GM19452 (cell line): ENCODE results near the gene SSTR1.

Experiments used
- ATAC-seq: cut with Tn5 transposase; IDR thresholded peaks from one replicate; pipeline ENCODE4 v1.9.1; 2021; ENCODE audit not compliant: unreplicated experiment

Gene SSTR1

DNA sequence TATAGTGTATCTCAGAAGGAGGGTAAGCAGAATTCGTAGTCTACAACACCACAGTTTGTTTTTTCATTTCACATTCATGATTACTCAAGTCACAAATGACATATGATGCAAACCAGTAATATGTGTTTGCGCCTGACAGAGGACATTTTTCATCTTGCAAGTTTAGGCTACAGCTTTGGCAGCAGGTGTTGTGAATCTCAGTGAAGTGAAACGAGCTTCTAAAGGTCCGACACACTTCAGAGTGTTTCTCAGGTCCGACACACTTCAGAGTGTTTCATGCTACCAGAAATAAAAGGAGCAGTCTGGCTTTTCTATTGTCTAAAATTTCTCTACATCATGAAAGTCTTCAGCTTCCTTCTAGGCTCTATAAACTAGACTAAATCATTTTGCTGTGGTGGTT, 25.5 kb downstream of the SSTR1 start:
- ATAC-seq, result no peak

DNA sequence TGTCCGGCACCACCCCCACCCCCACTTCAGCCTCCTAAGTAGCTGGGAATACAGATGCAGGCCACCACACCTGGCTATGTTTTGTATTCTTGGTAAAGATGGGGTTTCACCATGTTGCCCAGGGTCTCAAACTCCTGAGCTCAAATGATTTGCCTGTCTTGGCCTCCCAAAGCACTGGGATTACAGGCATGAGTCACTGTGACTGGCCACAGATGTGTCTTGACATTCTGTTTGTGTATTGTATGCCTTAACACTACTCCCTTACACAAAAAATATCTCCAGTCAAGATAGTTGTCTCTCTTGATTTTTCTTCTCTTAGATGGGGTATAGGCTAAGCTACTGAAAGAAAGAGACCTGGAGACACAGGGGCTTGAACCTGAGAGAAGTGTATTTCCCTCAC, 30.6 kb downstream of the SSTR1 start:
- no peak for ATAC-seq

DNA sequence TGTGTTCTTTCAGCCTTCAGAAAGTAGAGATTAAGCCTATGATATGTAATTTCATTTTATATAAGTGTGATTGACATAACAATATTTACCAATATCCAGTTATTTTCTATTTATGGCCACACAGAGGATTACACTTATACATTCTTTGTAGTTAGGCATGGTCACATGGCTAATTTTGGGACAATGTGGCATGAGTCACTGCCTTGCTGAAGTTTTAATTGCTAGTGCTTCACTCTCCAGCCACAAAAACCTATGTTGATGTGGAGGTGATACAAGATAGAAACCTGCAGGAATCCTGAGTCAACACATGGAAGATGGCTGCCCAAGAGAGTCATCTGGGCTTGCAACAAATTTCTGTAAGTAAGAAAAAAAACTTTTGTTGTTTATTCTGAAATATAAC, 31.2 kb downstream of the SSTR1 start:
- no peak for ATAC-seq

DNA sequence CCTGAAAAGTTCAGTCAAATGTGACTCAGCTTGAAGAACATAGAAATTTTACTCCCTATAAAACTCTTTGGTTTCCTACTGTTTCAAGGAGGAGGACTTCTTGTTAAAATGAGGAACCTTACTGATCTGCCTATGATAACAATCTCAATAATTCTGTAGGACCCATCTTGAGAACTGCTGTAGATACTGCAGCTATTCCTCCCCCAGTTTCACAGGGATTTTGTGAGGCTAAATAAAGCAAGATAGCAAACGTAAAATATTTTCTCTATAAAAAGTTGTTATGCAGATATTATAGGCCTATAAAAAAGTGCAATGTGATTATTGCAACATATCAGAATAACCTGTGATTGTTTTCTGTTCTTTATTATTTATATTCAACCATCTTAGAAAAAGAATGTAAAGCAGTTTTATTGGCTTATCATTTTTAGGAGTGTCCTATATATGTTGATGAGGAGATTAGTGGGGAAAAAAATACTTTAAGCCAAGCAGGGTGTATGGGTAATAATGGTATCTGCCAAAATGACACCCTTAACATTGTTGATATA, 36.1 kb downstream of the SSTR1 start:
- ATAC-seq, result no peak

DNA sequence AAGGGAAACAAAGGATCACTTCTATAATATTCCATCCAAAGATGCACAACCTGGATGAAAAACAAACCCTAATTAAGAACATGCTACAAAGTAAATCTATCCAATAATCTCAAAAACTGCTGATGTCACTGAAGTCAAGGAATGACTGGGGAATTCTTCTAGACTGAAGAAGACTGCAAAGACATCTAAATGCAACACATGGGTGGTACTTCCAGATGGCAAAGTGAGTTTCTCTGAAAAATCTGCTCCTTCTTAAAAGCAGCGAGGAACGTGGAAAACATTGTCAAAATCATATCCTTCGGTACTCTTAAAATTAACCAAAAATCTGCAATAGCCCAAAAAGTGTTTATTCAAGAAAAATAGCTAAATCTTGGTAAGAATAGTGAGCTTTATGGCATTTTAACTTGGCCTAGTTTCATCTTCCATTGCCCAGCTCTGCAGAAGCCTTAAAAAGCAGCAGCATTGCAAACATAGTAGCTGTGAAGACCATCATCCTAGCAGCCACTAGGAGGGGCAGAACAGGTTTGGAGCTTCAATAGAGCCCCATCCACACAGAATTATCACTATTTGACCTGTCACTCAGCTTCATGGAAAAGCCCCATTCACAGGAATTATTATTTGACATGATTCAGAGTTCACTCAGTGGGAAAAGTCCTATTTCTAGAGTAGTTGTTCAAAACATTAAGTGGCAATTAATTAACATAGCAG, 40.8 kb downstream of the SSTR1 start:
- ATAC-seq, result no peak

DNA sequence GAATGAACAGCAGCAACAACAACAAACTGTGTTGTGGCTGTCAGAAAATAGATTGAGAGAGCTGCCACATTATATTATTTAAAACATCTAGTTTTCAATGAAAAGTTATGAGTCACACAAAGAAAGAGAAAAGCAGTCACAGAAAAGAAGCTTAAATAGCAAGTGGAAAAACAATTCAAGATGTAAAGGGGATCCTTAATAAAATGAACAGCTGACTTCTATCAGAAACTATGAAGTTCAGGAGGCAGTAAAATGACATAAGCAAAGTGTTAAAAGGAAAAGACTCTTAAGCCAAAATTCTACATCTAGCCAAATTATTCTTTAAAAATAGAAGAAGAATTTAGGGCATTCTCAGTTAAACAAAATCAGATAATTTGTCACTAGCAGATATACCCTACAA, 42.6 kb downstream of the SSTR1 start:
- no peak for ATAC-seq

DNA sequence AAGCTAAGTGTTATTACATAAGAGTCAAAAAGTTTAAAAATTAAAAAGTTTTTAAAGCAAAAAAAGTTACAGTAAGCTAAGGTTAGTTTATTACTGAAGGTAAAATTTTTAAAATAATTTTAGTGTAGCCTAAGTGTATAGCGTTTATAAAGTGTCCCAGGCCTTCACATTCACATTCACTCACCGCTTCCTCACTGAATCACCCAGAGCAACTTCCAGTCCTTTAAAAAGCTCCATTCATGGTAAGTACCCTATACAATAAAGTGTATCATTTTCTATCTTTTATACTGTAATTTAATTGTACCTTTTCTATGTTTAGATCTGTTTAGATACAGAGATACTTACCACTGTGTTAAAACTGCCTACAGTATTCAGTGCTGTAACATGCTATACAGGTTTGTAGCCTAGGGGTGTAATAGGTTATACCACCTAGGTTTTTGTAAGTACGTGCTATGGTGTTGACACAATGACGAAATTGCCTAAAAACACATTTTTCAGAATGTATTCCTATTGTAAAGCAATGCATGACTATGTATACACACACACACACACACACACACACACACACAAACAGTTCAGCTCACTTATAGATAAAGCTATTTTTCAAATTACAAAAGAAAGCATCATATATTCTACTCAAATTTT, 44.5 kb downstream of the SSTR1 start:
- ATAC-seq, result no peak

DNA sequence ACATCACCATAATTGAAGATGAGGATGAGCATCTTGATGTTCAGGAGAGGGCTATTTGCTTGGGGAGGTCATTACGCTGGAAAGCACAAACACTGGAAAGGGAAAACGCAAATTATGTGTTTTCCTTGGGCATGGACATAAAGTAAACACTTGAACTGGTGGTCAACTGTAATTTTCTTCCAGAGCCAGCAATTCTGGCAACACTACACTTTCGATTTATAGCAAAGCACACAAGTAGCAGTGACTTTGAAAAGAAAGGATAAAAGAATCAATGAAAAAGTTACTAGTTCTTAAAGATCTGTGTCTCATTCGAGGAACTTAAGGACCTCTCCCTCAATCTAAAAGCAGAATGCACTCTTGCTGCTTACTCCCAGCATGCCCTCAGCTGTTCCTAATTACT, 46.0 kb downstream of the SSTR1 start:
- ATAC-seq, result no peak

DNA sequence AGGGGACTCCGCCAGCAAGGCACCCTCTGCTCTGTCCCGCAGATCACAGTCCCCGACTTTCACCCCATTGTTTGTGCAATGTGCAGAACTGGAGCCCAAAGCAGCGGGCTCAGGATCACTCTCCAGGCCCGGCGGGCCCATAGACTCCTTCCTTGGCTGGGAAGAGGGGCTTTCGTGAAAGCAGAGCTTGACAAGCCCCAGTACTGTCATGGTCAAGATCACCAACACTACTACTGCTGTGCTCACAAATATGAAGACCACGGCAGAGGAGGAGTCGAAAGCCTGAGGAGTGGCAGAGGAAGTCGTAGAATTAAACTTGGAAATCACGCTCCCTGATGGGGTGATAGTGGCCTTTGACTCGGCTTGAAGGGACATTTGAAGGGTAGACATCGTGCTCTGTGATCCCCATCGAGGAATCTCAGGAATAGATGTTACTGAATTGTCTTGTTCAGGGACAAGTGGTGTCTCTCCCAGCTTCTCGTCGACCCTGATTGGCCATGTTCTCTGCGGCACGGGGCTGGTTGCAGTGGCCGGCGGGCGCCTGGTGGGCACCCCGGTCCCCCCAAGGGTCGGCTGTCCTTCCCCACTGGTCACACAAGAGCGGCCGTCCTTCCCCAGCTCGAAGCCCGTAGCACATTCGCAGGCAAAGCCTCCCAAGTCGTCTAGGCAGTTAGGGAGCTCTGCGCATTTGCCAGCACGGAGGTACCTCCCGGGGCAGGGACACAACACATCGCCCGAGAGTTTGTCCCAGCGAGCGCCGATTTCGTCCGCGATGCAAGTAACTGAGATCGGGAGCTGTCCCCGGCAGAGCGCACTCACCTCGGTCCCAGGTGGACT, 47.1 kb downstream of the SSTR1 start:
- no peak for ATAC-seq

DNA sequence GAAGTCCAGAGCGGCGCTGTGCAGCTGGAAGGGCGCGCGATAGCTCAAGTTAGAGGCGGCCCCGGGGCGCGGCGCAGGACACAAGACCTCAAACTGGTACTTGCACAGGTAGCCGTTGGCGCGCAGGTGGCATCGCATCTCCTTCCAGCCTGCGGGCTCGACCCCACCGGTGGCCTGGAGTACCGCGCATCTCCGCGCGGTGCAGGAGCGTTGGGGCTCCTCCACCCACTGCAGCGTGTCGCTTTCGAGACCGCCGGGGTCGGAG, 47.6 kb downstream of the SSTR1 start:
- ATAC-seq, result no peak

DNA sequence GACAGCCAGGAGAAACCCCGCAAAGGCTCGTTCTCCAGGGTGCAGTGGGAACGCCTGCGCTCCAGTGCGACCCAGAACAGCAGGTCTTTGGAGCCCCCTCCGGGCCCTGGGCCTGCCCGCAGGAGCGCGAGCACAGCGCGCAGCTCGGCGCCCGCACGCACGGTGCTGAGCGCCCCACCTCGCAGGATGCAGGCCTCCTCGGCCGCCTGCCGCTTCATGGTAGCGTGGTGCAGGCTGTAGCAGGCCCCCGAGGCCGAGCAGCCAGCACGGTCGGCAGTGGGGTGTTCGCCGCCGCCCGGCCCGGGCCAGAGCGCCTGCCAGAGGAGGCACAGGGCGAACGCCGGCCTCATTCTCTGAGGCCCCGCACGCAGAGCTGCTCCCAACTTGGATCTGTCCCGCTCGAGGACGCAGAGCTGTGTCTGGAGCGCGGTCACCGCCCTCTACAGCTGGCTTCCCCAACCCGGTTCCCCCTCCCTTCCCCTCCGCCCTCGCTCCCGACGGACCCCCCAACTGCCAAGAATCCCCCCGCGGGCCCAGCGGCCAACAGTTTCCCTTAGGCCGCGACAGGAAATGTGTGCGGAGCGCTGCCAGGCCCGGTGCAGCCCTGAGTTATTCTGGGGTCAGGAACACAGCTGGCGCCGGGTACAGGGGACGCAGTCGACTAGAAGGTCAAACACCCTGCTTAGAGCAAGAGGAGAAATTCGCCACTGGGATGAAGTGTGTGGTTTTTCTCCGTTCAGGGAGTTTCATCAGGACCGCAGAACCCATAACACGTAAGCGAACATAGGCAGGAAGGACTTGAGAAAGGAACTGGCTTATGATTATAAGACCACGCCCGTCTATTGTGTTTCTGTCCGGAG, 48.2 kb downstream of the SSTR1 start, which contains the start of gene CLEC14A:
TSS of gene CLEC14A (minus strand) at position 421 of the 860 bp plus-strand sequence. CDS start at position 350, 71 bp downstream.
- ATAC-seq, result no peak

DNA sequence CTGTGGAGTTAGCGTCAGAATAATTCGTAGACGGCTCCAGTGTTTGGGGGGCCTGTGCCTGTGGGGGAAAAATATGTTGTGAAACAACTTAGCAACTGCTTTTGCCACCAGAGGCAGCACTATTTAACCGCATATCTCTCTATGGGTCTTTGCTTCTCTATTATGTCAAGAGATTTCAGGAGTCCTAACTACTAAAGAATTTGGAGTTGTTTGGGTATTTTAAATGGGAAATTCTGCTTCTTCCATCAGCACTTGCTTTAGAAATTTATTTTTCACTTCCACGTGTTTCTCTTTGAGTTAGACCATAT, 48.8 kb downstream of the SSTR1 start:
- no peak for ATAC-seq

DNA sequence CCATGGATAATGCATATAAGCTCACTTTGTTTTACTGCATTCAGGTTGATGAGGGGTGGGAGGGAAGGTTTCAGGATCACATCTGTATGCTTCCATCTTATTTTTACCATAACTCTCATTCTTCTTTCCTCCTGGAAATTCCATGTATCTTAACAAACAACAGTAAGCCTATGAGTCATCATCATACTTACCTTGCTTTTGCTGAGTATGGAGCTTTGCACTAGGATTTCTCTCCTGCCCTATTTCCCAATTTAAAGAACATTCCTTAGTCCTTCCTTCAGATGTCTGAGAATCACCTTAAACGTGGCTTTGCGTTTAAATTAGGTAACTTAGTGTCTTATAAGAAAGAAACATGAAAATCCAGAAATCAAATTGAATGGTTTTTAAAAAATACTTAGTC, 49.8 kb downstream of the SSTR1 start:
- ATAC-seq, result no peak

DNA sequence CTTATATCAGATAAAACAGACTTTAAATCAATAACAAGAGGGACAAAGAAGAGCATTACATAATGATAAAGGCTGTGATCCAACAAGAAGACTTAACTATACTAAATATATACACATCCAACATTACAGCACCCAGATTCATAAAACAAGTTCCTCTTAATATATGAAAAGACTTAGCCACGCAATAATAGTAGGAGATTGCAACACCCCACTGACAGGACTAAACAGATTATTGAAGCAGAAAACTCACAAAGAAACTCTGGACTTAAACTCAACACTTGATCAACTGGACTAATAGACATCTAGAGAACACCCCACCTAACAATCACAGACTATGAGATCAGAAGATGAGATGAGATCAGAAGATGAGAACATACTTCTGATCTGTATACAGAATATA, 53.9 kb downstream of the SSTR1 start:
- ATAC-seq, result no peak
